HCT116 (cell line): ENCODE data around the gene COG5. TPM values are rescaled to one million over a fixed set of nuclear protein-coding genes. Genes with fewer than 3 reads are reported as not detected.
A peak's percentile ranks its signal among the peaks of the same experiment; 100 is the strongest.

Experiments
- ATAC-seq: fragments of 200-7000 bp; cut with Tn5 transposase; 2 replicates; pipeline ENCODE4 v1.9.1; 2020; ENCODE audit warnings: mild to moderate bottlenecking, moderate library complexity
- BruUV-seq: library from RNA; stranded (reverse); fragments of 400-500 nt; replicated peaks from 2 replicates; lab custom pipeline; 2021; lab: Mats Ljungman, UMichigan
- CTCF ChIA-PET: fragments of 300-600 bp; sonication (Branson Sonifier 250); formaldehyde crosslinking; loops from one replicate; lab custom pipeline; 2021; ENCODE audit warnings: antibody characterized with exemption; lab: Charles Lee
- POLR2A ChIA-PET: fragments of 300-600, 350-600 bp; sonication (Branson Sonifier 250); formaldehyde crosslinking; loops from one replicate; lab custom pipeline; 2021; ENCODE audit warnings: antibody characterized with exemption; lab: Charles Lee
- RAD21 ChIA-PET, 2 experiments: fragments of 300-600 bp; sonication (Branson Sonifier 250); formaldehyde crosslinking; loops; one replicate each; lab custom pipeline; 2023; ENCODE audit warnings: low total read pairs in 2 of 2; ENCODE audit not compliant: uncharacterized antibody in 2 of 2, unreplicated experiment in 2 of 2, low non-redundant PET in 1 of 2; lab: Charles Lee
- DNase-seq: peaks from one replicate; pipeline ENCODE4 v3.0.0-alpha.2; 2010; ENCODE audit warnings: low read depth, low spot score
- H2AFZ ChIP-seq: fragments of 200-600 bp; shearing (Covaris generic), sonication (generic); 2 replicates; pipeline ENCODE4 v1.6.1; 2017; ENCODE audit warnings: low read depth, mixed run types, mixed read lengths, antibody characterized with exemption, low read length; ENCODE audit not compliant: poor library complexity, severe bottlenecking
- H3K27ac ChIP-seq: 2 replicates; pipeline ENCODE4 v1.5.1; 2012; ENCODE audit warnings: low read depth, low read length
- H3K27me3 ChIP-seq: fragments of 200-600 bp; sonication (generic); 2 replicates; pipeline ENCODE4 v1.6.1; 2016; ENCODE audit warnings: mixed run types, low read length, mixed read lengths; ENCODE audit not compliant: insufficient read depth
- H3K36me3 ChIP-seq, 2 experiments: fragments of 200-500 bp in 1 of 2; fragments of 200-600 bp in 1 of 2; sonication (Bioruptor generic) in 1 of 2; sonication (generic) in 1 of 2; 2 replicates each; pipeline versions ENCODE4 v1.5.1 to v1.6.1; 2014 to 2016; ENCODE audit warnings: low read length in 2 of 2, inconsistent platforms in 1 of 2, mixed read lengths in 1 of 2, mixed run types in 1 of 2; ENCODE audit not compliant: insufficient read depth in 2 of 2, control insufficient read depth in 1 of 2
- H3K4me1 ChIP-seq, 2 experiments: fragments of 200-600 bp in 1 of 2; sonication (generic) in 1 of 2; 2 replicates each; pipeline versions ENCODE4 v1.5.1 to v1.6.1; 2012 to 2017; ENCODE audit warnings: low read length in 2 of 2, inconsistent platforms in 1 of 2, mild to moderate bottlenecking in 1 of 2, mixed read lengths in 1 of 2, mixed run types in 1 of 2, moderate library complexity in 1 of 2; ENCODE audit not compliant: insufficient read depth in 2 of 2, control insufficient read depth in 1 of 2
- H3K4me2 ChIP-seq: fragments of 200-600 bp; sonication (generic); 2 replicates; pipeline ENCODE4 v1.6.1; 2017; ENCODE audit warnings: mixed run types, low read length, mixed read lengths
- H3K4me3 ChIP-seq, 2 experiments: fragments of 200-600 bp in 1 of 2; sonication (generic) in 1 of 2; replicated peaks in 1 of 2; 2 replicates each; pipeline ENCODE4 v1.5.1; 2011 to 2016; ENCODE audit warnings: low read length in 2 of 2, control low read depth in 1 of 2, low read depth in 1 of 2, mild to moderate bottlenecking in 1 of 2, mixed read lengths in 1 of 2, mixed run types in 1 of 2
- H3K79me2 ChIP-seq: fragments of 200-600 bp; sonication (generic); 2 replicates; pipeline ENCODE4 v1.6.1; 2017; ENCODE audit warnings: mild to moderate bottlenecking, mixed run types, low read length, moderate library complexity, mixed read lengths; ENCODE audit not compliant: insufficient read depth
- H3K9ac ChIP-seq: fragments of 200-600 bp; sonication (generic); 2 replicates; pipeline ENCODE4 v1.6.1; 2016; ENCODE audit warnings: low read length, mixed read lengths
- H3K9me2 ChIP-seq: fragments of 200-600 bp; sonication (generic), shearing (Covaris generic); 2 replicates; pipeline ENCODE4 v1.6.1; 2017; ENCODE audit warnings: mixed run types, mild to moderate bottlenecking, moderate library complexity; ENCODE audit not compliant: insufficient read depth
- H3K9me3 ChIP-seq, 2 experiments: fragments of 200-500 bp in 1 of 2; fragments of 200-600 bp in 1 of 2; sonication (Bioruptor generic) in 1 of 2; sonication (generic) in 1 of 2; 2 replicates each; pipeline ENCODE4 v1.6.1; 2014 to 2017; ENCODE audit warnings: low read length in 2 of 2, mixed read lengths in 2 of 2, inconsistent platforms in 1 of 2, low read depth in 1 of 2, mild to moderate bottlenecking in 1 of 2, mixed run types in 1 of 2, moderate library complexity in 1 of 2; ENCODE audit not compliant: control insufficient read depth in 1 of 2, insufficient read depth in 1 of 2
- H4K20me1 ChIP-seq: fragments of 200-600 bp; sonication (generic), shearing (Covaris generic); 2 replicates; pipeline ENCODE4 v1.6.1; 2017; ENCODE audit warnings: mixed run types, mild to moderate bottlenecking, moderate library complexity; ENCODE audit not compliant: insufficient read depth
- CEBPB ChIP-seq: IDR thresholded peaks from 2 replicates; pipeline ENCODE4 v1.6.1; 2012; ENCODE audit warnings: low read depth
- ELF1 ChIP-seq: IDR thresholded peaks from 2 replicates; pipeline ENCODE4 v1.6.1; 2012; ENCODE audit warnings: low read depth, borderline replicate concordance
- EZH2 ChIP-seq: fragments of 200-600 bp; sonication (generic); IDR thresholded peaks from 2 replicates; pipeline ENCODE4 v1.6.1; 2017; ENCODE audit warnings: antibody characterized with exemption, mixed run types
- MAX ChIP-seq: IDR thresholded peaks from 2 replicates; pipeline ENCODE4 v1.6.1; 2012
- POLR2A ChIP-seq: IDR thresholded peaks from 2 replicates; pipeline ENCODE4 v1.7.0; 2011; ENCODE audit warnings: borderline replicate concordance; ENCODE audit not compliant: insufficient read depth, insufficient read length; ENCODE audit errors: extremely low read depth
- POLR2AphosphoS5 ChIP-seq: IDR thresholded peaks from 2 replicates; pipeline ENCODE4 v1.6.1; 2011; ENCODE audit warnings: mild to moderate bottlenecking, low read depth, low read length, moderate library complexity
- RAD21 ChIP-seq: IDR thresholded peaks from 2 replicates; pipeline ENCODE4 v1.6.1; 2012; ENCODE audit warnings: low read depth, mild to moderate bottlenecking
- REST ChIP-seq: IDR thresholded peaks from 2 replicates; pipeline ENCODE4 v1.6.1; 2012; ENCODE audit warnings: low read depth
- TCF7L2 ChIP-seq: IDR thresholded peaks from 2 replicates; pipeline ENCODE4 v1.7.0; 2011; ENCODE audit warnings: borderline replicate concordance, inconsistent platforms; ENCODE audit not compliant: insufficient read depth, insufficient read length; ENCODE audit errors: extremely low read depth
- ZBTB33 ChIP-seq: IDR thresholded peaks from 2 replicates; pipeline ENCODE4 v1.6.1; 2011; ENCODE audit warnings: mild to moderate bottlenecking, low read length, moderate library complexity; ENCODE audit not compliant: insufficient replicate concordance; ENCODE audit errors: extremely low read depth
- ZFX ChIP-seq: fragments of 450-650 bp; IDR thresholded peaks from 2 replicates; pipeline ENCODE4 v1.6.1; 2017
- intact Hi-C: fragments of 100-400 bp; cut with micrococcal nuclease; formaldehyde crosslinking; loops from 2 replicates; pipeline ENCODE4 v1.10.0; 2022
- total RNA-seq: library from RNA; stranded (reverse); gene quantifications from one replicate; pipeline ENCODE4 v1.2.1, GENCODE V29; 2021; ENCODE audit not compliant: unreplicated experiment

COG5 gene
- total RNA-seq, 1 experiment from 2014 or later = 30.7 TPM

GRCh38 chr7:107528461-107528860, 35.3 kb downstream of the COG5 start:
- DNase-seq = no peak

More at GRCh38 chr7:107528461-107528860, 35.3 kb downstream of the COG5 start:
- CTCF ChIA-PET = no interaction called here
- H3K36me3 ChIP-seq = no peaks in the 10 kb centered on the region
- no peak overlapping the region for H3K4me3 ChIP-seq
- H4K20me1 ChIP-seq = no peaks in the 10 kb centered on the region
- H3K9ac ChIP-seq = no peak overlapping the region
- no TSS peak for BruUV-seq
- H3K27ac ChIP-seq = no peak overlapping the region
- POLR2A ChIA-PET = no interaction called here
- peak overlapping the region; percentile 22; the same call in 1 of the 2 replicates for H3K4me2 ChIP-seq
- no peak overlapping the region for H2AFZ ChIP-seq
- TF ChIP-seq ZFX = no peak
- TF ChIP-seq CEBPB = no peak
- no peak for TF ChIP-seq POLR2A
- no peak for TF ChIP-seq ELF1
- no peak for TF ChIP-seq RAD21
- no peak for TF ChIP-seq EZH2
- TF ChIP-seq REST = no peak
- TF ChIP-seq POLR2AphosphoS5 = no peak
- TF ChIP-seq MAX = no peak
- TF ChIP-seq TCF7L2 = no peak
- TF ChIP-seq ZBTB33 = no peak
- RAD21 ChIA-PET = no interaction called here
- no peaks in the 10 kb centered on the region for H3K9me2 ChIP-seq
- H3K4me1 ChIP-seq = peaks cover 0 to 8% of the 10 kb centered on the region in 2 experiments; a peak in 1 of 4 replicates
- ATAC-seq = no peak
- intact Hi-C loops = no loop called here
- no peaks in the 10 kb centered on the region for H3K27me3 ChIP-seq
- H3K79me2 ChIP-seq = peaks cover 3% of the 10 kb centered on the region; the same call in 1 of the 2 replicates
- no peaks in the 10 kb centered on the region for H3K9me3 ChIP-seq
